Neural crest cell (in vitro differentiated cells): ENCODE measurements around the gene IRS2. TPM values are rescaled to one million over a fixed set of nuclear protein-coding genes. Genes with fewer than 3 reads are reported as not detected.
A peak's percentile ranks its signal among the peaks of the same experiment; 100 is the strongest.

Experiments
- DNase-seq: peaks from one replicate; pipeline ENCODE4 v3.0.0; 2021; ENCODE audit warnings: low read depth, mixed read lengths, low spot score
- H3K27ac Mint-ChIP-seq: one replicate; pipeline ENCODE4 v1.8.0; 2021; ENCODE audit warnings: mild to moderate bottlenecking, mixed read lengths; ENCODE audit not compliant: unreplicated experiment
- H3K27me3 Mint-ChIP-seq: 2 replicates; pipeline ENCODE4 v1.8.0; 2021; ENCODE audit warnings: low read depth, mild to moderate bottlenecking, mixed read lengths
- H3K36me3 Mint-ChIP-seq: 2 replicates; pipeline ENCODE4 v1.8.0; 2021; ENCODE audit warnings: low read depth, mild to moderate bottlenecking, mixed read lengths
- H3K4me1 Mint-ChIP-seq: 2 replicates; pipeline ENCODE4 v1.8.0; 2021; ENCODE audit warnings: mixed read lengths
- H3K4me3 Mint-ChIP-seq: one replicate; pipeline ENCODE4 v1.8.0; 2021; ENCODE audit warnings: mild to moderate bottlenecking, mixed read lengths
- H3K9me3 Mint-ChIP-seq: 2 replicates; pipeline ENCODE4 v1.8.0; 2021; ENCODE audit warnings: mixed read lengths
- CTCF ChIP-seq: fragments of 200-600 bp; sonication (generic); conservative IDR thresholded peaks from 2 replicates; pipeline ENCODE4 v1.5.0; 2021; ENCODE audit warnings: antibody characterized with exemption, mild to moderate bottlenecking
- total RNA-seq: library from RNA; stranded (reverse); gene quantifications from 2 replicates; pipeline ENCODE4 v1.2.1, GENCODE V29; 2021

Gene IRS2
- total RNA-seq, 1 donor from 2014 or later: 7.0 TPM

- Mint-ChIP-seq H3K36me3 (no peaks in the 10 kb centered on the region), H3K4me3 (no peak overlapping the region), H3K4me1 (peaks cover 21% of the 10 kb centered on the region), H3K27ac (no peak overlapping the region), H3K9me3 (no peaks in the 10 kb centered on the region), H3K27me3 (no peaks in the 10 kb centered on the region)
- no peak for DNase-seq
- TF ChIP-seq CTCF: no peak
Observed at GRCh38 chr13:109730812-109731335, 55.5 kb downstream of the IRS2 start.

- TF ChIP-seq CTCF: no peak
- Mint-ChIP-seq H3K27me3 (no peaks in the 10 kb centered on the region), H3K4me1 (peaks cover 21% of the 10 kb centered on the region), H3K27ac (peak overlapping the region; percentile 82), H3K4me3 (peak overlapping the region; percentile 13), H3K36me3 (no peaks in the 10 kb centered on the region), H3K9me3 (no peaks in the 10 kb centered on the region)
- DNase-seq: no peak
Observed at GRCh38 chr13:109728791-109729731, 57.3 kb downstream of the IRS2 start.

- DNase-seq: no peak
- Mint-ChIP-seq H3K27me3 (no peaks in the 10 kb centered on the region), H3K27ac (peak overlapping the region; percentile 22), H3K4me3 (no peak overlapping the region), H3K9me3 (no peaks in the 10 kb centered on the region), H3K36me3 (no peaks in the 10 kb centered on the region), H3K4me1 (peaks cover 21% of the 10 kb centered on the region)
- TF ChIP-seq CTCF: no peak
Observed at GRCh38 chr13:109728061-109728460, 58.3 kb downstream of the IRS2 start.

GRCh38 chr13:109727251-109727650 is 59.1 kb downstream of the IRS2 start:
- Mint-ChIP-seq H3K27ac (no peak overlapping the region), H3K9me3 (no peaks in the 10 kb centered on the region), H3K4me1 (peaks cover 21% of the 10 kb centered on the region), H3K27me3 (no peaks in the 10 kb centered on the region), H3K4me3 (no peak overlapping the region), H3K36me3 (no peaks in the 10 kb centered on the region)
- no peak for DNase-seq
- no peak for TF ChIP-seq CTCF

GRCh38 chr13:109725995-109726637 is 60.3 kb downstream of the IRS2 start:
- Mint-ChIP-seq H3K27ac (no peak overlapping the region), H3K36me3 (no peaks in the 10 kb centered on the region), H3K9me3 (no peaks in the 10 kb centered on the region), H3K27me3 (no peaks in the 10 kb centered on the region), H3K4me3 (no peak overlapping the region), H3K4me1 (peaks cover 21% of the 10 kb centered on the region)
- no peak for TF ChIP-seq CTCF
- no peak for DNase-seq
